ENCODE results near the gene DHX8.
"Not testable (repeated sequence)": the region's sequence is repeated elsewhere in the genome, so short reads cannot be mapped to it uniquely, and the experiment has no call there.

DHX8 gene

GRCh38 chr17:43449470-43450248 is 34.1 kb upstream of the DHX8 start:
- H3K4me3 ChIP-seq (ENCODE audit: low read depth, low read length) = no peak overlapping the region
- DNase-seq (ENCODE audit: low read depth) = no peak
- TF ChIP-seq MYC (IDR thresholded peaks at IDR 0.05; ENCODE audit: low read depth, low read length) (no peak), CTCF (IDR thresholded peaks at IDR 0.05; ENCODE audit: low read depth, low read length) (no peak), POLR2A (IDR thresholded peaks at IDR 0.05; ENCODE audit: extremely low read depth, insufficient read length) (no peak), MAX (IDR thresholded peaks at IDR 0.05; ENCODE audit: low read depth, low read length) (no peak)

- H3K4me3 ChIP-seq (ENCODE audit: low read depth, low read length); DNase-seq (ENCODE audit: low read depth): not testable (repeated sequence)
These were observed 33.0 kb upstream of the DHX8 start for GRCh38 chr17:43450791-43451190.

- not testable (repeated sequence) for H3K4me3 ChIP-seq (ENCODE audit: low read depth, low read length); DNase-seq (ENCODE audit: low read depth)
These were observed 32.0 kb upstream of the DHX8 start for GRCh38 chr17:43451741-43452140.

- H3K4me3 ChIP-seq (ENCODE audit: low read depth, low read length) = no peak overlapping the region
- no peak for TF ChIP-seq MYC (IDR thresholded peaks at IDR 0.05; ENCODE audit: low read depth, low read length)
- TF ChIP-seq CTCF (IDR thresholded peaks at IDR 0.05; ENCODE audit: low read depth, low read length) = no peak
- no peak for TF ChIP-seq POLR2A (IDR thresholded peaks at IDR 0.05; ENCODE audit: extremely low read depth, insufficient read length)
- TF ChIP-seq MAX (IDR thresholded peaks at IDR 0.05; ENCODE audit: low read depth, low read length) = no peak
- no peak for DNase-seq (ENCODE audit: low read depth)
These were observed 30.4 kb upstream of the DHX8 start for GRCh38 chr17:43453331-43453812.

GRCh38 chr17:43454868-43455267 is 28.9 kb upstream of the DHX8 start:
- DNase-seq (ENCODE audit: low read depth) = no peak
- TF ChIP-seq CTCF (IDR thresholded peaks at IDR 0.05; ENCODE audit: low read depth, low read length) (no peak), POLR2A (IDR thresholded peaks at IDR 0.05; ENCODE audit: extremely low read depth, insufficient read length) (no peak), MAX (IDR thresholded peaks at IDR 0.05; ENCODE audit: low read depth, low read length) (no peak), MYC (IDR thresholded peaks at IDR 0.05; ENCODE audit: low read depth, low read length) (no peak)
- no peak overlapping the region for H3K4me3 ChIP-seq (ENCODE audit: low read depth, low read length)

GRCh38 chr17:43456029-43456428 is 27.7 kb upstream of the DHX8 start:
- no peak for DNase-seq (ENCODE audit: low read depth)
- no peak for TF ChIP-seq MYC (IDR thresholded peaks at IDR 0.05; ENCODE audit: low read depth, low read length)
- H3K4me3 ChIP-seq (ENCODE audit: low read depth, low read length) = no peak overlapping the region

- H3K4me3 ChIP-seq (ENCODE audit: low read depth, low read length) = no peak overlapping the region
- peak; percentile 84 for DNase-seq (ENCODE audit: low read depth)
- TF ChIP-seq MYC (IDR thresholded peaks at IDR 0.05; ENCODE audit: low read depth, low read length) (peak; percentile 47), MAX (IDR thresholded peaks at IDR 0.05; ENCODE audit: low read depth, low read length) (peak; percentile 90), CTCF (IDR thresholded peaks at IDR 0.05; ENCODE audit: low read depth, low read length) (no peak), POLR2A (IDR thresholded peaks at IDR 0.05; ENCODE audit: extremely low read depth, insufficient read length) (no peak)
These were observed 27.0 kb upstream of the DHX8 start for GRCh38 chr17:43456661-43457361.
